Measurements from ENCODE around the gene VDR. TPM values are rescaled to one million over a fixed set of nuclear protein-coding genes. Genes with fewer than 3 reads are reported as not detected.

VDR gene
- total and polyA plus RNA-seq, 8 donors = 1.1 to 32.1 (median 2.2) TPM

DNA sequence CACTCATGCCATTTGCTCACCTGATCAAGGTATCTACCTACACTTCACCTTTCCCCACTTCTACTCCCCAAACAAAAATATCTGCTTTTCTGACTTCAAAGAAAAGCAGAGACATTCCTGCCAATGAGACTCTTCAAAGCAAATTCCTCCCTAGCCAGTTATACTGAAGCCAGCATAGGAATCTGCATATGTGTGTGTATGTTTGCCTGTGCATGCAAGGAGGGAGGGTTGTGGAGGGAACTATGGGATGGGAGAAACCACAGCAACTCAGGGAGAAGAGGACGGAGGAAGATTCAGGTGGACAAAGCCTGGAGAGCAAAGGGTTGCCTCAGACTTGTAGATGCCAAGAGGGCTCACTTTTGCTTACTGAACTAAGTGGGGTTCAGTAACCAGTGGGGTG lies 26.4 kb upstream of the VDR start:
- DNase-seq = no peak
- Histone ChIP-seq H3K4me1 (no peaks in the 10 kb centered on the region), H3K27ac (no peak overlapping the region), H3K9me3 (no peaks in the 10 kb centered on the region), H3K4me3 (no peak overlapping the region), H3K36me3 (no peaks in the 10 kb centered on the region), H3K27me3 (no peaks in the 10 kb centered on the region)
- TF ChIP-seq, protein P1, sequence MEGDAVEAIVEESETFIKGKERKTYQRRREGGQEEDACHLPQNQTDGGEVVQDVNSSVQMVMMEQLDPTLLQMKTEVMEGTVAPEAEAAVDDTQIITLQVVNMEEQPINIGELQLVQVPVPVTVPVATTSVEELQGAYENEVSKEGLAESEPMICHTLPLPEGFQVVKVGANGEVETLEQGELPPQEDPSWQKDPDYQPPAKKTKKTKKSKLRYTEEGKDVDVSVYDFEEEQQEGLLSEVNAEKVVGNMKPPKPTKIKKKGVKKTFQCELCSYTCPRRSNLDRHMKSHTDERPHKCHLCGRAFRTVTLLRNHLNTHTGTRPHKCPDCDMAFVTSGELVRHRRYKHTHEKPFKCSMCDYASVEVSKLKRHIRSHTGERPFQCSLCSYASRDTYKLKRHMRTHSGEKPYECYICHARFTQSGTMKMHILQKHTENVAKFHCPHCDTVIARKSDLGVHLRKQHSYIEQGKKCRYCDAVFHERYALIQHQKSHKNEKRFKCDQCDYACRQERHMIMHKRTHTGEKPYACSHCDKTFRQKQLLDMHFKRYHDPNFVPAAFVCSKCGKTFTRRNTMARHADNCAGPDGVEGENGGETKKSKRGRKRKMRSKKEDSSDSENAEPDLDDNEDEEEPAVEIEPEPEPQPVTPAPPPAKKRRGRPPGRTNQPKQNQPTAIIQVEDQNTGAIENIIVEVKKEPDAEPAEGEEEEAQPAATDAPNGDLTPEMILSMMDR (IDR thresholded peaks at IDR 0.05) = no peak
- intact Hi-C loops (cut with DNase I) = no loop called here
- ATAC-seq = no peak

DNA sequence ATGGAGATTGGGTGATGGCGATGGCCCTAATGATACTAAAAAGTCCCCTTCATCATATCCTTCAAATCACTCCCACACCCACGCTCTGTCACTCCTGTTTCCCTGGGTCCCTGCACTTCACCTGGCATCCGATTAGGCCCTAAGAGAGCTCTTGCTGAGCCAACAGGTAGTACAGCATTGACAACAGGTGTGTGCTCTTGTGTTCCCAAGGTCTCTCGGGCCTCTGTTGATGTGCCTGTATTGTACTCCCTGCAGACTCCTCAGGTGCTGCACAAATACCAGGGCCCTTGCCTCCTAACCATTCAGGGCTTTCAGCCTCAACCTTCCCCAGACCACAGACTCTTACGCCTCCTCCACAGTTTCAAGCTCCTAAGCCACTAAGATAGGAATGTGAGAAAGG lies 25.8 kb upstream of the VDR start:
- no peaks in the 10 kb centered on the region for H3K27me3 ChIP-seq
- ATAC-seq (no peak), DNase-seq (no peak)
- no peak overlapping the region for H3K27ac ChIP-seq
- no peaks in the 10 kb centered on the region for H3K4me1 ChIP-seq
- no peaks in the 10 kb centered on the region for H3K9me3 ChIP-seq
- no peak overlapping the region for H3K4me3 ChIP-seq
- no peaks in the 10 kb centered on the region for H3K36me3 ChIP-seq
- intact Hi-C loops (cut with DNase I) = no loop called here
- TF ChIP-seq, protein P1 (IDR thresholded peaks at IDR 0.05) = no peak

GRCh38 chr12:47927346-47927745 lies 22.6 kb upstream of the VDR start:
- Histone ChIP-seq H3K36me3 (no peaks in the 10 kb centered on the region), H3K4me3 (no peak overlapping the region), H3K9me3 (no peaks in the 10 kb centered on the region), H3K4me1 (no peaks in the 10 kb centered on the region), H3K27ac (no peak overlapping the region), H3K27me3 (peaks cover 0 to 12% of the 10 kb centered on the region in 2 donors)
- ATAC-seq = no peak
- intact Hi-C loops (cut with DNase I) = no loop called here
- DNase-seq = no peak
- TF ChIP-seq, protein P1 (IDR thresholded peaks at IDR 0.05) = no peak

GRCh38 chr12:47921907-47922306 lies 17.1 kb upstream of the VDR start:
- DNase-seq (no peak), ATAC-seq (no peak)
- intact Hi-C loops (cut with DNase I) = no loop called here
- H3K9me3 ChIP-seq = no peaks in the 10 kb centered on the region
- H3K36me3 ChIP-seq = no peaks in the 10 kb centered on the region
- TF ChIP-seq, protein P1 (IDR thresholded peaks at IDR 0.05) = no peak
- H3K27me3 ChIP-seq = peaks cover 0 to 12% of the 10 kb centered on the region in 2 donors
- H3K4me1 ChIP-seq = no peaks in the 10 kb centered on the region
- no peak overlapping the region for H3K4me3 ChIP-seq
- no peak overlapping the region for H3K27ac ChIP-seq

- Histone ChIP-seq H3K27ac (no peak overlapping the region), H3K36me3 (no peaks in the 10 kb centered on the region), H3K4me3 (no peak overlapping the region), H3K4me1 (no peaks in the 10 kb centered on the region), H3K27me3 (peaks cover 0 to 12% of the 10 kb centered on the region in 2 donors), H3K9me3 (no peaks in the 10 kb centered on the region)
- intact Hi-C loops (cut with DNase I) = no loop called here
- TF ChIP-seq, protein P1 (IDR thresholded peaks at IDR 0.05) = no peak
- no peak for DNase-seq
- ATAC-seq = no peak
Measured at GRCh38 chr12:47920913-47921312, 16.1 kb upstream of the VDR start.

Data from left lung (tissue), 10 donors.